ENCODE data around the gene PSMB7.

The PSMB7 gene

GRCh38 chr9:124346347-124347163 lies 68.7 kb downstream of the PSMB7 start:
- Histone ChIP-seq H3K9me3 (ENCODE audit: control insufficient read depth in 1 of 2, low read length in 2 of 2) (no peaks in the 10 kb centered on the region), H3K36me3 (ENCODE audit: control insufficient read depth in 1 of 2, insufficient read depth in 2 of 2, low read length in 2 of 2) (peaks cover 58 to 74% of the 10 kb centered on the region in 2 donors), H3K4me1 (ENCODE audit: control insufficient read depth in 1 of 2, insufficient read depth in 2 of 2, low read length in 2 of 2) (peaks cover 0 to 17% of the 10 kb centered on the region in 2 donors), H3K27ac (ENCODE audit: low read length) (no peak overlapping the region), H3K4me3 (ENCODE audit: low read depth in 1 of 2, low read length in 2 of 2) (no peak overlapping the region), H3K27me3 (ENCODE audit: low read depth, low read length) (no peaks in the 10 kb centered on the region)

GRCh38 chr9:124345751-124346281 lies 69.4 kb downstream of the PSMB7 start:
- no peaks in the 10 kb centered on the region for H3K9me3 ChIP-seq (ENCODE audit: control insufficient read depth in 1 of 2, low read length in 2 of 2)
- peaks cover 0 to 17% of the 10 kb centered on the region in 2 donors for H3K4me1 ChIP-seq (ENCODE audit: control insufficient read depth in 1 of 2, insufficient read depth in 2 of 2, low read length in 2 of 2)
- no peak overlapping the region for H3K27ac ChIP-seq (ENCODE audit: low read length)
- no peaks in the 10 kb centered on the region for H3K27me3 ChIP-seq (ENCODE audit: low read depth, low read length)
- peaks cover 51 to 67% of the 10 kb centered on the region in 2 donors for H3K36me3 ChIP-seq (ENCODE audit: control insufficient read depth in 1 of 2, insufficient read depth in 2 of 2, low read length in 2 of 2)
- no peak overlapping the region for H3K4me3 ChIP-seq (ENCODE audit: low read depth in 1 of 2, low read length in 2 of 2)

GRCh38 chr9:124345063-124345462 lies 70.2 kb downstream of the PSMB7 start:
- Histone ChIP-seq H3K27me3 (ENCODE audit: low read depth, low read length) (no peaks in the 10 kb centered on the region), H3K4me3 (ENCODE audit: low read depth in 1 of 2, low read length in 2 of 2) (no peak overlapping the region), H3K36me3 (ENCODE audit: control insufficient read depth in 1 of 2, insufficient read depth in 2 of 2, low read length in 2 of 2) (peaks cover 43 to 68% of the 10 kb centered on the region in 2 donors), H3K4me1 (ENCODE audit: control insufficient read depth in 1 of 2, insufficient read depth in 2 of 2, low read length in 2 of 2) (peaks cover 0 to 17% of the 10 kb centered on the region in 2 donors), H3K27ac (ENCODE audit: low read length) (no peak overlapping the region), H3K9me3 (ENCODE audit: control insufficient read depth in 1 of 2, low read length in 2 of 2) (no peaks in the 10 kb centered on the region)

GRCh38 chr9:124344291-124345050 lies 70.8 kb downstream of the PSMB7 start:
- Histone ChIP-seq H3K27me3 (ENCODE audit: low read depth, low read length) (no peaks in the 10 kb centered on the region), H3K27ac (ENCODE audit: low read length) (no peak overlapping the region), H3K9me3 (ENCODE audit: control insufficient read depth in 1 of 2, low read length in 2 of 2) (no peaks in the 10 kb centered on the region), H3K4me1 (ENCODE audit: control insufficient read depth in 1 of 2, insufficient read depth in 2 of 2, low read length in 2 of 2) (peaks cover 0 to 17% of the 10 kb centered on the region in 2 donors), H3K4me3 (ENCODE audit: low read depth in 1 of 2, low read length in 2 of 2) (no peak overlapping the region), H3K36me3 (ENCODE audit: control insufficient read depth in 1 of 2, insufficient read depth in 2 of 2, low read length in 2 of 2) (peaks cover 41 to 69% of the 10 kb centered on the region in 2 donors)

DNA sequence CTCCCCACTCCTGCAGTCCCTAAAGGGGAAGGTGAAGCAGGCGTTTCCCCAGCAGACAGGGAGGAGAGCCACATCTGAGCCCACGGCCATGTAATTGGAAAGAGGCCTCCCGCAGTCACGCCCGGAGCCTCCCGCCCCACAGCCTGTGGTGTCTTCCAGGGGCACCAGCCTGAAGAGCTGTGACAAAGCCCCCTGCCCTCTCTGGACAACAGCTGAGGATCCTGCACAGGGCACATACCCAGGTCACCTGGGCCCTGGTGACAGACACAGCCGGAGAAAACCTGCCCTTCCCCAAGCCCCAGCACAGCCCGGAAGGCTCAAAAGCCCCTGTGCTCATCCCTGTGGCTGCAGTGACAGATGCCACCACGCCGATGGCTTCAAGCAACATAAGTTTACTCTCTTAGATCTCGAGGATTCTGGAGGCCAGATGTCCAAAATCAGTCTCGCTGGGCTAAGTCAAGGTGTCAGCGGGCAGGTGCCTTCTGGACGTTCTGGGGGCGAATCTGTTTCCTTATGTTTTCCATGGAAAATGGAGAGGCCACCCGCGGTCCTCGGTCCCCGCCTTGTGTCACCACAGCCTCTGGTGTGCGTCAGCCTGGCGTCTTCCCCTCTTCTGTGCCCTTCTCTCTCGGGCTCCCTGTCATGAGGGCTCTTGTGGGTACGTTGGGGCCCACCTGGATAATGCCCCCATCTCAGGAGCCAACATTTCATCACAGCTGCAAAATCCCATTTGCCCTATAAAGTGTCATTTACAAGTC lies 71.5 kb downstream of the PSMB7 start:
- H3K4me1 ChIP-seq (ENCODE audit: control insufficient read depth in 1 of 2, insufficient read depth in 2 of 2, low read length in 2 of 2), result peaks cover 0 to 17% of the 10 kb centered on the region in 2 donors
- H3K9me3 ChIP-seq (ENCODE audit: control insufficient read depth in 1 of 2, low read length in 2 of 2), result no peaks in the 10 kb centered on the region
- H3K27ac ChIP-seq (ENCODE audit: low read length), result no peak overlapping the region
- peak overlapping the region in 1 of 2 donors; percentile 45 for H3K4me3 ChIP-seq (ENCODE audit: low read depth in 1 of 2, low read length in 2 of 2)
- H3K36me3 ChIP-seq (ENCODE audit: control insufficient read depth in 1 of 2, insufficient read depth in 2 of 2, low read length in 2 of 2), result peaks cover 36 to 70% of the 10 kb centered on the region in 2 donors
- no peaks in the 10 kb centered on the region for H3K27me3 ChIP-seq (ENCODE audit: low read depth, low read length)

GRCh38 chr9:124342776-124343485 lies 72.3 kb downstream of the PSMB7 start:
- Histone ChIP-seq H3K4me1 (ENCODE audit: control insufficient read depth in 1 of 2, insufficient read depth in 2 of 2, low read length in 2 of 2) (peaks cover 0 to 17% of the 10 kb centered on the region in 2 donors), H3K4me3 (ENCODE audit: low read depth in 1 of 2, low read length in 2 of 2) (peak overlapping the region in 1 of 2 donors; percentile 45), H3K27me3 (ENCODE audit: low read depth, low read length) (no peaks in the 10 kb centered on the region), H3K36me3 (ENCODE audit: control insufficient read depth in 1 of 2, insufficient read depth in 2 of 2, low read length in 2 of 2) (peaks cover 32 to 70% of the 10 kb centered on the region in 2 donors), H3K9me3 (ENCODE audit: control insufficient read depth in 1 of 2, low read length in 2 of 2) (peaks cover 0 to under 1% of the 10 kb centered on the region in 2 donors), H3K27ac (ENCODE audit: low read length) (no peak overlapping the region)

GRCh38 chr9:124342402-124342775 lies 72.9 kb downstream of the PSMB7 start:
- Histone ChIP-seq H3K27ac (ENCODE audit: low read length) (no peak overlapping the region), H3K36me3 (ENCODE audit: control insufficient read depth in 1 of 2, insufficient read depth in 2 of 2, low read length in 2 of 2) (peaks cover 32 to 70% of the 10 kb centered on the region in 2 donors), H3K9me3 (ENCODE audit: control insufficient read depth in 1 of 2, low read length in 2 of 2) (peaks cover 0 to 6% of the 10 kb centered on the region in 2 donors), H3K27me3 (ENCODE audit: low read depth, low read length) (no peaks in the 10 kb centered on the region), H3K4me1 (ENCODE audit: control insufficient read depth in 1 of 2, insufficient read depth in 2 of 2, low read length in 2 of 2) (peaks cover 0 to 17% of the 10 kb centered on the region in 2 donors), H3K4me3 (ENCODE audit: low read depth in 1 of 2, low read length in 2 of 2) (peak overlapping the region in 1 of 2 donors; percentile 45)

DNA sequence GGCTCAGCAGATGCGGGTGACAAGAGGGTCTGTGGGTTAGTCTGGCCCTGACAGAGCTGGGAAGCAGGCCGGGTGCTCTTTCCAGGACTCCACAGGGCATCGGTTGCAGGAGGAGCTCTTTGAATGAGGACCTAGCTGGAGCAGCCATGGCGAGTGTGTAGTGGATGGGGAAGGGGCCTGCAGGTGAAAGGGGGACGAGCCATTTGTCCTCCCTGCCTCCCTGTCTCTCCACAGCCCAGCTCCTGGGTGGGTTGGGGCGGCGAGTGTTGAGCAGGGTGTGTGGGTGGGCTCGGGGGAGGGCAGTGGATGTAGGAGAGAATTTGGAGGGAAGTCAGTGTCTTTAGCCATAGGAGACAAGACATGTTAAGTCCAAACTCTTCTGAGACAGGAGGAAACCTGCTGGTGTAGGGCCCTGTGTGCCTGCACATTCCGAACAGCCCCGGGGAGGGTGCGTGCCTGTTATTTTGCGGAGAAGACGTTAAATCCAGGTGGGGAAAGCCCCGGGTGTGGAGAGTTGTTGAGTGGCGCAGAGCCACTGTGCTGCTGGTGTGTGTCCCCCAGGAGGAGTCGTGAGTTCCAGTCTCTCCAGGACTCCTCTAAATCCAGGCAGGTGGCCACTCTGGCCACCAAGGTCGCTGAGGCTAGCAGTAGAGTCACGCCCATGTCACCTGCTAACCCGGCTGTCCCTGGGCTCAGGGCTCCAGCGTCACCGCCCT lies 73.6 kb downstream of the PSMB7 start:
- peaks cover 32 to 69% of the 10 kb centered on the region in 2 donors for H3K36me3 ChIP-seq (ENCODE audit: control insufficient read depth in 1 of 2, insufficient read depth in 2 of 2, low read length in 2 of 2)
- peaks cover 0 to 10% of the 10 kb centered on the region in 2 donors for H3K9me3 ChIP-seq (ENCODE audit: control insufficient read depth in 1 of 2, low read length in 2 of 2)
- no peak overlapping the region for H3K4me3 ChIP-seq (ENCODE audit: low read depth in 1 of 2, low read length in 2 of 2)
- peaks cover 0 to 17% of the 10 kb centered on the region in 2 donors for H3K4me1 ChIP-seq (ENCODE audit: control insufficient read depth in 1 of 2, insufficient read depth in 2 of 2, low read length in 2 of 2)
- H3K27me3 ChIP-seq (ENCODE audit: low read depth, low read length), result no peaks in the 10 kb centered on the region
- no peak overlapping the region for H3K27ac ChIP-seq (ENCODE audit: low read length)

GRCh38 chr9:124340219-124341069 lies 74.8 kb downstream of the PSMB7 start:
- Histone ChIP-seq H3K27ac (ENCODE audit: low read length) (no peak overlapping the region), H3K4me3 (ENCODE audit: low read depth in 1 of 2, low read length in 2 of 2) (no peak overlapping the region), H3K4me1 (ENCODE audit: control insufficient read depth in 1 of 2, insufficient read depth in 2 of 2, low read length in 2 of 2) (peaks cover 0 to 17% of the 10 kb centered on the region in 2 donors), H3K27me3 (ENCODE audit: low read depth, low read length) (no peaks in the 10 kb centered on the region), H3K9me3 (ENCODE audit: control insufficient read depth in 1 of 2, low read length in 2 of 2) (peaks cover 0 to 10% of the 10 kb centered on the region in 2 donors), H3K36me3 (ENCODE audit: control insufficient read depth in 1 of 2, insufficient read depth in 2 of 2, low read length in 2 of 2) (peaks cover 25 to 58% of the 10 kb centered on the region in 2 donors)
